HepG2 (cell line): ENCODE results near the gene PPP4R4. TPM values are rescaled to one million over a fixed set of nuclear protein-coding genes. Genes with fewer than 3 reads are reported as not detected.

Experiments
- ATAC-seq: fragments of 200-7000 bp; cut with Tn5 transposase; 3 replicates; pipeline ENCODE4 v1.9.1; 2020; ENCODE audit warnings: mild to moderate bottlenecking, moderate library complexity
- BruUV-seq: library from RNA; stranded (reverse); fragments of 400-500 nt; replicated peaks from 2 replicates; lab custom pipeline; 2021; lab: Mats Ljungman, UMichigan
- CTCF ChIA-PET: fragments of 300-600 bp; formaldehyde crosslinking; extraction: SDS; loops from one replicate; lab custom pipeline; 2021; ENCODE audit warnings: low total read pairs, inconsistent platforms, low intra/inter-chr PET ratio; lab: Yijun Ruan, JAX
- POLR2A ChIA-PET: fragments of 350-600 bp; sonication (Branson Sonifier 250); formaldehyde crosslinking; loops from one replicate; lab custom pipeline; 2020; ENCODE audit warnings: antibody characterized with exemption, inconsistent platforms; lab: Yijun Ruan, JAX
- DNase-seq: peaks from one replicate; pipeline ENCODE4 v3.0.0-alpha.2; 2015; ENCODE audit warnings: low spot score
- FAIRE-seq: peaks from 3 replicates; lab custom pipeline; 2011; peaks lifted over from hg19 to GRCh38; lab: Jason Lieb, UNC
- H2AFZ ChIP-seq: one replicate; pipeline ENCODE4 v1.6.1; 2011; ENCODE audit warnings: low read length, inconsistent platforms
- H3K27ac ChIP-seq: fragments of 300-600 bp; 3 replicates; pipeline ENCODE4 v1.8.0; 2011; ENCODE audit warnings: mixed run types, mild to moderate bottlenecking, mixed read lengths, low read length, inconsistent platforms; ENCODE audit not compliant: insufficient read depth; ENCODE audit errors: extremely low read length
- H3K27me3 ChIP-seq, 2 experiments: fragments of 200-600 bp in 1 of 2; 2 replicates in 1 of 2; 3 replicates in 1 of 2; pipeline versions ENCODE4 v1.6.0 to v1.8.0; 2011; ENCODE audit warnings: low read length in 2 of 2, mild to moderate bottlenecking in 2 of 2, moderate library complexity in 2 of 2, inconsistent platforms in 1 of 2; ENCODE audit not compliant: insufficient read depth in 2 of 2, control insufficient read depth in 1 of 2
- H3K36me3 ChIP-seq, 2 experiments: fragments of 200-600 bp in 1 of 2; replicated peaks in 1 of 2; 2 replicates in 1 of 2; 3 replicates in 1 of 2; pipeline versions ENCODE4 v1.5.1 to v1.8.0; 2011; ENCODE audit warnings: low read length in 2 of 2, inconsistent platforms in 1 of 2; ENCODE audit not compliant: insufficient read depth in 2 of 2, control insufficient read depth in 1 of 2
- H3K4me1 ChIP-seq: 2 replicates; pipeline ENCODE4 v1.5.1; 2012; ENCODE audit warnings: low read length, inconsistent platforms; ENCODE audit not compliant: insufficient read depth
- H3K4me2 ChIP-seq: 2 replicates; pipeline ENCODE4 v1.6.0; 2011; ENCODE audit warnings: low read depth, low read length, inconsistent platforms
- H3K4me3 ChIP-seq, 3 experiments: fragments of 200-600 bp in 1 of 3; sonication (generic), shearing (Covaris generic) in 1 of 3; replicated peaks in 1 of 3; 2 replicates each; pipeline ENCODE4 v1.5.1; 2011 to 2016; ENCODE audit warnings: low read length in 3 of 3, inconsistent platforms in 2 of 3, low read depth in 2 of 3, mild to moderate bottlenecking in 2 of 3, control low read depth in 1 of 3, mixed read lengths in 1 of 3; ENCODE audit not compliant: insufficient read depth in 1 of 3
- H3K79me2 ChIP-seq: one replicate; pipeline ENCODE4 v1.6.1; 2011; ENCODE audit warnings: low read length, inconsistent platforms; ENCODE audit not compliant: insufficient read depth
- H3K9ac ChIP-seq: 2 replicates; pipeline ENCODE4 v1.6.0; 2011; ENCODE audit warnings: mild to moderate bottlenecking, low read depth, low read length, inconsistent platforms; ENCODE audit not compliant: insufficient read depth
- H3K9me3 ChIP-seq: 2 replicates; pipeline ENCODE4 v1.5.1; 2012; ENCODE audit warnings: mild to moderate bottlenecking, low read length
- H4K20me1 ChIP-seq: 2 replicates; pipeline ENCODE4 v1.6.0; 2011; ENCODE audit warnings: inconsistent platforms, mild to moderate bottlenecking, low read length, moderate library complexity; ENCODE audit not compliant: insufficient read depth
- BORCS8-MEF2B ChIP-seq: sonication (generic); formaldehyde crosslinking; IDR thresholded peaks from 2 replicates; pipeline ENCODE4 v1.8.0; 2022; ENCODE audit warnings: mild to moderate bottlenecking, missing genetic modification reagents
- CAMTA2 ChIP-seq: sonication (generic); formaldehyde crosslinking; IDR thresholded peaks from 2 replicates; pipeline ENCODE4 v1.4.0; 2020; ENCODE audit warnings: mild to moderate bottlenecking, missing genetic modification reagents, borderline replicate concordance
- CENPX ChIP-seq: sonication (generic); formaldehyde crosslinking; IDR thresholded peaks from 2 replicates; pipeline ENCODE4 v1.9.0; 2021; ENCODE audit warnings: mild to moderate bottlenecking, missing genetic modification reagents, moderate library complexity
- EP300 ChIP-seq, 3 experiments: sonication (generic) in 1 of 3; formaldehyde crosslinking in 1 of 3; IDR thresholded peaks; 2 replicates each; pipeline versions ENCODE4 v1.5.1 to v1.6.1; 2011 to 2020; ENCODE audit warnings: low read depth in 2 of 3, low read length in 2 of 3, borderline replicate concordance in 1 of 3, improper control_type of control experiment in 1 of 3, mild to moderate bottlenecking in 1 of 3, missing genetic modification reagents in 1 of 3, moderate library complexity in 1 of 3
- KAT8 ChIP-seq: IDR thresholded peaks from 2 replicates; pipeline ENCODE4 v1.6.1; 2016; ENCODE audit warnings: missing genetic modification reagents, missing compliant biosample characterization
- MAF1 ChIP-seq: sonication (generic); formaldehyde crosslinking; IDR thresholded peaks from 2 replicates; pipeline ENCODE4 v1.5.0; 2020; ENCODE audit warnings: missing genetic modification reagents, borderline replicate concordance
- MXD1 ChIP-seq: sonication (generic); formaldehyde crosslinking; IDR thresholded peaks from 2 replicates; pipeline ENCODE4 v1.4.0; 2020; ENCODE audit warnings: mild to moderate bottlenecking, missing genetic modification reagents
- NFKBIZ ChIP-seq: IDR thresholded peaks from 2 replicates; pipeline ENCODE4 v1.6.1; 2018; ENCODE audit warnings: missing genetic modification reagents, missing compliant biosample characterization
- POLR2A ChIP-seq, 2 experiments: IDR thresholded peaks; 2 replicates each; pipeline ENCODE4 v1.6.1; 2011; ENCODE audit warnings: low read depth in 2 of 2, low read length in 2 of 2, mild to moderate bottlenecking in 1 of 2, moderate library complexity in 1 of 2; ENCODE audit not compliant: insufficient read depth in 1 of 2
- STAT6 ChIP-seq: sonication (generic); formaldehyde crosslinking; IDR thresholded peaks from 2 replicates; pipeline ENCODE4 v1.4.0; 2020; ENCODE audit warnings: missing genetic modification reagents, mild to moderate bottlenecking, borderline replicate concordance
- TFDP1 ChIP-seq: IDR thresholded peaks from 2 replicates; pipeline ENCODE4 v1.6.1; 2016; ENCODE audit warnings: missing compliant biosample characterization, missing genetic modification reagents, borderline replicate concordance
- THYN1 ChIP-seq: sonication (generic); formaldehyde crosslinking; IDR thresholded peaks from 2 replicates; pipeline ENCODE4 v1.8.1; 2023; ENCODE audit warnings: low read depth, mild to moderate bottlenecking, moderate library complexity, missing genetic modification reagents, borderline replicate concordance
- ZNF251 ChIP-seq: sonication (generic); formaldehyde crosslinking; IDR thresholded peaks from 2 replicates; pipeline ENCODE4 v1.9.0; 2021; ENCODE audit warnings: mild to moderate bottlenecking, missing genetic modification reagents
- ZNF276 ChIP-seq: sonication (generic); formaldehyde crosslinking; IDR thresholded peaks from 2 replicates; pipeline ENCODE4 v1.4.0; 2020; ENCODE audit warnings: mild to moderate bottlenecking, low read depth, missing genetic modification reagents
- WGBS: methylation state at CpG from one replicate; pipeline ENCODE4 v1.1.6; 2017; ENCODE audit warnings: low lambda C conversion rate; 5-methylcytosine and 5-hydroxymethylcytosine counted together
- in situ Hi-C: cut with HindIII; loops from 2 replicates; pipeline ENCODE4 v1.10.0; 2017; ENCODE audit warnings: low pct_unique_long_range_greater_than_20kb; ENCODE audit not compliant: extremely low pct_ligation_motif_present
- intact Hi-C: fragments of 100-400 bp; cut with micrococcal nuclease; formaldehyde crosslinking; loops from one replicate; pipeline ENCODE4 v1.10.0; 2022; ENCODE audit not compliant: unreplicated experiment
- polyA plus RNA-seq, 8 experiments: library from polyadenylated mRNA; depleted of rRNA in 3 of 8; stranded (reverse) in 7 of 8; unstranded in 1 of 8; fragments of >200 nt; fragmentation: Illumina TruSeq in 4 of 8; extraction: Trizol in 4 of 8; gene quantifications; 2 replicates each; pipeline versions ENCODE4 v1.2.1 to v1.2.3, GENCODE V29; 2011 to 2016; ENCODE audit warnings: low read depth in 4 of 8, missing spikeins in 1 of 8, mixed read lengths in 1 of 8; ENCODE audit not compliant: insufficient read depth in 1 of 8
- total RNA-seq, 5 experiments: library from RNA; depleted of rRNA; stranded (reverse); fragments of >200 nt; fragmentation: Illumina TruSeq; extraction: Trizol; gene quantifications; 2 replicates each; pipeline ENCODE4 v1.2.3, GENCODE V29; 2016; ENCODE audit warnings: low read depth in 1 of 5

The PPP4R4 gene
- total and polyA plus RNA-seq, 2 of the 13 experiments (the other 11 are each of a cell fraction or from before 2014, with no cell fraction given), result 9.5 to 19.8 TPM

- FAIRE-seq, result no peak
- no peak for ATAC-seq
- no peak overlapping the region for H3K9ac ChIP-seq
- H3K4me2 ChIP-seq, result no peak overlapping the region
- H3K4me1 ChIP-seq, result peaks cover 14% of the 10 kb centered on the region
- H3K27me3 ChIP-seq, result no peaks in the 10 kb centered on the region
- no peak overlapping the region for H3K27ac ChIP-seq
- peaks cover 27 to 60% of the 10 kb centered on the region in 2 experiments for H3K36me3 ChIP-seq
- ChIA-PET CTCF (no interaction called here), POLR2A (no interaction called here)
- H4K20me1 ChIP-seq, result no peaks in the 10 kb centered on the region
- no peak overlapping the region for H3K4me3 ChIP-seq
- H3K9me3 ChIP-seq, result 0 out of 2 replicates have a peak, but pooled peaks cover 6% of the 10 kb centered on the region
- intact Hi-C loops (no loop called here), in situ Hi-C loops (loop anchor here (10.0 kb wide), 1 partner anchor 249 kb away; no protein-coding TSS in a partner anchor)
- 100% methylated on average over 3 of the region's 6 CpGs for WGBS
- TF ChIP-seq BORCS8-MEF2B (no peak), EP300 (IDR thresholded peaks at IDR 0.05; ENCODE audit: low read depth in 2 of 2, low read length in 2 of 2) (no peak), EP300 (CRISPR knock-in tag; IDR thresholded peaks at IDR 0.05; ENCODE audit: borderline replicate concordance) (no peak), TFDP1 (CRISPR knock-in tag) (no peak), POLR2A (IDR thresholded peaks at IDR 0.05; ENCODE audit: insufficient read depth in 1 of 2, low read depth in 2 of 2, low read length in 2 of 2) (no peak), ZNF276 (CRISPR knock-in tag) (no peak), STAT6 (CRISPR knock-in tag) (no peak), KAT8 (no peak), THYN1 (no peak), CAMTA2 (no peak), CENPX (no peak), MAF1 (CRISPR knock-in tag) (no peak), MXD1 (CRISPR knock-in tag) (no peak), NFKBIZ (CRISPR knock-in tag) (no peak), ZNF251 (CRISPR knock-in tag) (no peak)
- no peak for DNase-seq
- H2AFZ ChIP-seq, result no peak overlapping the region
- BruUV-seq, result no TSS peak
- H3K79me2 ChIP-seq, result no peaks in the 10 kb centered on the region
These were observed 130.1 kb downstream of the PPP4R4 start for GRCh38 chr14:94304243-94304642.
